ENCODE results near the gene ANKRD34A.

Gene ANKRD34A

DNA sequence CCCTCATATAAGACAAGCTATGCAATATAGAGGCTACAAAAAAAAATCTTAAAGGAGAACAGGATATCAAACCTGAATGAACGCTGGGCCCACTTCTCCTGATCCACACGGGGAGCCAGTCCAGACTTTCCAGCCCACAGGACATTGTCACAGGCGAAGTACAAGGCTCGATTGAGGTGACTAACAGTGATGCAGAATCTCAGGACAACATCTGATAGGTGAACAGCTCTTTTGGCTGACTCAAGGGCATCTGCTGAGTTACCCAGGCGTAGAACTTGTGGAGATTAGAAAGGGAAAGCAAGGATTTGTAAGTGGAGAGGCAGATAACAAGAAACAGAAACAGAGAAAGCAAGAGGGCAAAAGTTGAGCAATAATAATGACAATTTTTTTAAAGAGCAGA lies 47.6 kb downstream of the ANKRD34A start:
- peaks cover 19% of the 10 kb centered on the region for H3K36me3 ChIP-seq (ENCODE audit: insufficient read depth, low read length)
- H3K4me3 ChIP-seq (ENCODE audit: low read depth in 1 of 2, low read length in 2 of 2), result no peak overlapping the region
- peaks cover 34% of the 10 kb centered on the region for H3K4me1 ChIP-seq (ENCODE audit: insufficient read depth, low read length)
- no peaks in the 10 kb centered on the region for H3K9me3 ChIP-seq (ENCODE audit: insufficient read depth, low read length, severe bottlenecking)
- no peaks in the 10 kb centered on the region for H4K20me1 ChIP-seq (ENCODE audit: insufficient read depth, low read length)
- no peak for TF ChIP-seq EZH2 (IDR thresholded peaks at IDR 0.05; ENCODE audit: borderline replicate concordance, low read depth, low read length, severe bottlenecking)
- TF ChIP-seq, protein P1, sequence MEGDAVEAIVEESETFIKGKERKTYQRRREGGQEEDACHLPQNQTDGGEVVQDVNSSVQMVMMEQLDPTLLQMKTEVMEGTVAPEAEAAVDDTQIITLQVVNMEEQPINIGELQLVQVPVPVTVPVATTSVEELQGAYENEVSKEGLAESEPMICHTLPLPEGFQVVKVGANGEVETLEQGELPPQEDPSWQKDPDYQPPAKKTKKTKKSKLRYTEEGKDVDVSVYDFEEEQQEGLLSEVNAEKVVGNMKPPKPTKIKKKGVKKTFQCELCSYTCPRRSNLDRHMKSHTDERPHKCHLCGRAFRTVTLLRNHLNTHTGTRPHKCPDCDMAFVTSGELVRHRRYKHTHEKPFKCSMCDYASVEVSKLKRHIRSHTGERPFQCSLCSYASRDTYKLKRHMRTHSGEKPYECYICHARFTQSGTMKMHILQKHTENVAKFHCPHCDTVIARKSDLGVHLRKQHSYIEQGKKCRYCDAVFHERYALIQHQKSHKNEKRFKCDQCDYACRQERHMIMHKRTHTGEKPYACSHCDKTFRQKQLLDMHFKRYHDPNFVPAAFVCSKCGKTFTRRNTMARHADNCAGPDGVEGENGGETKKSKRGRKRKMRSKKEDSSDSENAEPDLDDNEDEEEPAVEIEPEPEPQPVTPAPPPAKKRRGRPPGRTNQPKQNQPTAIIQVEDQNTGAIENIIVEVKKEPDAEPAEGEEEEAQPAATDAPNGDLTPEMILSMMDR (IDR thresholded peaks at IDR 0.05; ENCODE audit: borderline replicate concordance, extremely low read depth, low read length, poor library complexity, severe bottlenecking), result no peak
- H3K27me3 ChIP-seq (ENCODE audit: insufficient read depth, low read length, poor library complexity), result no peaks in the 10 kb centered on the region
- H3K9ac ChIP-seq (ENCODE audit: low read depth, low read length), result no peak overlapping the region
- H3K27ac ChIP-seq (ENCODE audit: low read length), result no peak overlapping the region
- H2AFZ ChIP-seq (ENCODE audit: low read depth, low read length), result no peak overlapping the region
- H3K4me2 ChIP-seq (ENCODE audit: insufficient read depth, low read length), result peak overlapping the region; percentile 87; the same call in 1 of the 2 replicates
- H3K79me2 ChIP-seq (ENCODE audit: insufficient read depth, low read length), result peaks cover 12% of the 10 kb centered on the region
- no peak for DNase-seq
- no peak for ATAC-seq (ENCODE audit: insufficient read depth, low read depth)

DNA sequence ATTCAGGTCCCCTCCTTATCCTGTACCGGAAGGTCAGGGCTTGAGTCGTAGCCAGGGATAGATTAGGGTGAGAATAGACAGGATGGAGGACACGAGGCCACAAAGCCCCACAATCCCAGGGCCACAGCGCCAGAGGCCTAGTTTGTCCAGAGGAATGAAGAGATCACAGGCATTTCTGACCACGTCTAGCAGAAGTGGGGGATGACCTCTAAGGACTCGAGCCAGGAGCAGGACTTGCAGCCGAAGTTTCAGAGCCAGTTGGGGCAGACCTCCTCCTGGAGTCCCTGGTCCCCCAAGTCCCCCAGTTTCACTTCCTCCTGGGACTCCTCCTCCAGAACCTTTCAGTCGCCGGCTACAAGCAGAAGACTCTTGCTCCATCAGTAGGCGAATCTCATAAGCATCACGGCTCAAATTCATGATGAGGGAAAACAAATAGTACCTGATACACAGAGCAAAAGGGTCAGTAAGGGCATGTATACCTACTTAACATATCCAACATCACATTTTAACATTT lies 52.2 kb downstream of the ANKRD34A start:
- no peak for DNase-seq
- Histone ChIP-seq H3K4me3 (ENCODE audit: low read depth in 1 of 2, low read length in 2 of 2) (no peak overlapping the region), H3K4me2 (ENCODE audit: insufficient read depth, low read length) (no peak overlapping the region), H3K27ac (ENCODE audit: low read length) (no peak overlapping the region), H4K20me1 (ENCODE audit: insufficient read depth, low read length) (no peaks in the 10 kb centered on the region), H3K4me1 (ENCODE audit: insufficient read depth, low read length) (peaks cover 12% of the 10 kb centered on the region), H3K9ac (ENCODE audit: low read depth, low read length) (no peak overlapping the region), H2AFZ (ENCODE audit: low read depth, low read length) (no peak overlapping the region), H3K36me3 (ENCODE audit: insufficient read depth, low read length) (peaks cover 31% of the 10 kb centered on the region), H3K27me3 (ENCODE audit: insufficient read depth, low read length, poor library complexity) (no peaks in the 10 kb centered on the region), H3K9me3 (ENCODE audit: insufficient read depth, low read length, severe bottlenecking) (no peaks in the 10 kb centered on the region), H3K79me2 (ENCODE audit: insufficient read depth, low read length) (no peaks in the 10 kb centered on the region)
- TF ChIP-seq, protein P1 (IDR thresholded peaks at IDR 0.05; ENCODE audit: borderline replicate concordance, extremely low read depth, low read length, poor library complexity, severe bottlenecking), result no peak
- ATAC-seq (ENCODE audit: insufficient read depth, low read depth), result no peak
